HCT116 (cell line): Measurements from ENCODE around the gene BDH1.
"Not testable (repeated sequence)": the region's sequence is repeated elsewhere in the genome, so short reads cannot be mapped to it uniquely, and the experiment has no call there.

Experiments
- ATF3 ChIP-seq: IDR thresholded peaks from 2 replicates; pipeline ENCODE4 v1.6.1; 2012
- CTCF ChIP-seq, 3 experiments: fragments of 200-600 bp in 1 of 3; sonication (generic) in 1 of 3; IDR thresholded peaks in 2 of 3; conservative IDR thresholded peaks in 1 of 3; 2 replicates each; pipeline ENCODE4 v1.5.1; 2012 to 2017; ENCODE audit warnings: low read depth in 2 of 3, low read length in 2 of 3, antibody characterized with exemption in 1 of 3, borderline replicate concordance in 1 of 3, control low read depth in 1 of 3, mild to moderate bottlenecking in 1 of 3, mixed read lengths in 1 of 3, mixed run types in 1 of 3, moderate library complexity in 1 of 3; ENCODE audit not compliant: insufficient read depth in 1 of 3
- EZH2phosphoT487 ChIP-seq: fragments of 200-600 bp; IDR thresholded peaks from 2 replicates; pipeline ENCODE4 v1.6.1; 2018; ENCODE audit warnings: antibody characterized with exemption, borderline replicate concordance
- FOSL1 ChIP-seq: IDR thresholded peaks from 2 replicates; pipeline ENCODE4 v1.6.1; 2012; ENCODE audit warnings: low read depth
- TCF7L2 ChIP-seq: IDR thresholded peaks from 2 replicates; pipeline ENCODE4 v1.7.0; 2011; ENCODE audit warnings: borderline replicate concordance, inconsistent platforms; ENCODE audit not compliant: insufficient read depth, insufficient read length; ENCODE audit errors: extremely low read depth
- ZNF274 ChIP-seq: fragments of 200-500 bp; sonication (Bioruptor generic); IDR thresholded peaks from 2 replicates; pipeline ENCODE4 v1.6.1; 2014; ENCODE audit warnings: mild to moderate bottlenecking, low read depth, low read length, inconsistent platforms

GRCh38 chr3:197516890-197517606, 38.7 kb downstream of the BDH1 start:
- TF ChIP-seq FOSL1; ATF3; EZH2phosphoT487; CTCF (IDR thresholded peaks at IDR 0.05 in 2 of 3, conservative IDR thresholded peaks at IDR 0.05 in 1 of 3; ENCODE audit: borderline replicate concordance in 1 of 3, insufficient read depth in 1 of 3, low read depth in 2 of 3, low read length in 2 of 3); ZNF274; TCF7L2: not testable (repeated sequence)
